GM12873 (cell line): ENCODE data around the gene TP53RK.

Experiments used
- TF ChIP-seq, protein P1 (sequence below): IDR thresholded peaks from 2 replicates; pipeline ENCODE4 v1.5.1; 2012; ENCODE audit warnings: low read depth, mild to moderate bottlenecking, moderate library complexity, low read length, control low read depth; ENCODE audit not compliant: insufficient read depth; ENCODE audit errors: missing control alignments

TP53RK gene

GRCh38 chr20:46661659-46662058 lies 27.6 kb downstream of the TP53RK start:
- TF ChIP-seq, protein P1, sequence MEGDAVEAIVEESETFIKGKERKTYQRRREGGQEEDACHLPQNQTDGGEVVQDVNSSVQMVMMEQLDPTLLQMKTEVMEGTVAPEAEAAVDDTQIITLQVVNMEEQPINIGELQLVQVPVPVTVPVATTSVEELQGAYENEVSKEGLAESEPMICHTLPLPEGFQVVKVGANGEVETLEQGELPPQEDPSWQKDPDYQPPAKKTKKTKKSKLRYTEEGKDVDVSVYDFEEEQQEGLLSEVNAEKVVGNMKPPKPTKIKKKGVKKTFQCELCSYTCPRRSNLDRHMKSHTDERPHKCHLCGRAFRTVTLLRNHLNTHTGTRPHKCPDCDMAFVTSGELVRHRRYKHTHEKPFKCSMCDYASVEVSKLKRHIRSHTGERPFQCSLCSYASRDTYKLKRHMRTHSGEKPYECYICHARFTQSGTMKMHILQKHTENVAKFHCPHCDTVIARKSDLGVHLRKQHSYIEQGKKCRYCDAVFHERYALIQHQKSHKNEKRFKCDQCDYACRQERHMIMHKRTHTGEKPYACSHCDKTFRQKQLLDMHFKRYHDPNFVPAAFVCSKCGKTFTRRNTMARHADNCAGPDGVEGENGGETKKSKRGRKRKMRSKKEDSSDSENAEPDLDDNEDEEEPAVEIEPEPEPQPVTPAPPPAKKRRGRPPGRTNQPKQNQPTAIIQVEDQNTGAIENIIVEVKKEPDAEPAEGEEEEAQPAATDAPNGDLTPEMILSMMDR, result no peak

DNA sequence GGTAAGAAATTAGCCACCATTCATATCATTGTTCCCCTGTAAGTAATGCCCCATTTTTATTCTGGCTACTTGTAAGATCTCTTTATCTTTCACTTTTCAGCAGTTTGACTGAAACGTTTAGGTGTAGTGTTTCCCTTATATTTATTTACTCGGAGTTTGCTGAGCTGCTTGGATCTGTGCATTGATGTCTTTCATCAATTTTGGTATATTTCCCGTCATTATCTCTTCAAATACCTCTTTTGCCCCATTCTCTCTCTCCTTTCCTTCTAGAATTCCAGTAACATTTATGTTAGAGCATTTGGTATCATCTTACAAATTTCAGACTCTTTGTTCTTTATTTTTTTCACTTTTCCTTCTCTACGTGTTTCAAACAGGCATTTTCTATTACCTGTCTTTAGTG lies 28.8 kb downstream of the TP53RK start:
- TF ChIP-seq, protein P1, result no peak

GRCh38 chr20:46657618-46658017 lies 31.6 kb downstream of the TP53RK start:
- TF ChIP-seq, protein P1, result no peak

GRCh38 chr20:46657137-46657536 lies 32.1 kb downstream of the TP53RK start:
- TF ChIP-seq, protein P1, result no peak

- TF ChIP-seq, protein P1, result no peak
These were observed 36.5 kb downstream of the TP53RK start for GRCh38 chr20:46652699-46653098.

DNA sequence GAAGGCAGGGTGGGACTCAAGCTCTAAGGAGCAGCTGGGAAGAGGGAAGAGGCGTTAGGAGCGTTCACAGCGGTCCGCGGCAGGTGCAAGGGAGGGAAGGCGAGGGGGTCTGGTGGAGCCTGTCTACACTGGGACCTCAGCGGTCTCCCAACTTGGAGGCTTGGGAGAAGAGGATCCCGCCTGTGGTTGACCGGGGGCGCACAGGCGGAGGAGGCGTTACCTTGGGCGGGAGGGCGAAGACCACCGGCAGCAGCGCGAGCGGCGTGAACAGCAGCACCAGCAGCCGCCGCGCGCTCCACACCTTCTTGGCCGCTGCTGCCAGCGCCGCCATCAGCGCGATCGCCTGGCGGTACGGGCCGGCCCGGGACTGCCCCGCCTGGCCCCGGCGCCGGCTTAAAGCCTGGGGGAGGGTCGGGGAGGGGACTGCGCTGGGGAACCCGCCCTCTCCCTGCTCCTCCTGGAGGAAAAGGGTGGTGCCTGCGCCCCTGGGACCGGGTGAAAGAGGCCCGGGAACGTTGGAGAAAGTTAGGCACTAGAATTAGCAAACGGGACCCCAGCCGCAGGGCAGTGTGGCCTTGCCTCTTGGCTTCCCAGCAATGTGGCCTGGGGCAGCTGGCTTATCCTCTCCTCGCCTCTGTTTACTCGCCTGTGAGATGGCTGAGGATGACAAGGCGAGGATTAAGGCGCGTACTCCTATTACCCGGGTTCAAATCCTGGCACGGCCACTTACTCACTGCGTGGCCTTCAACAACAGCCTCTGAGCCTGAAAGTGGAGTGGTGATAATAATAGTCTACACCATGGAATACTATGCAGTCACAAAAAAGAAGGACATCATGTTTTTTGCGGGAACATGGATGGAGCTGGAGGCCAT lies 37.9 kb downstream of the TP53RK start, which contains the start of gene SLC13A3:
TSS of gene SLC13A3 (minus strand) at position 369 of the 872 bp plus-strand sequence. CDS start at position 331, 38 bp downstream.
- TF ChIP-seq, protein P1, result no peak

DNA sequence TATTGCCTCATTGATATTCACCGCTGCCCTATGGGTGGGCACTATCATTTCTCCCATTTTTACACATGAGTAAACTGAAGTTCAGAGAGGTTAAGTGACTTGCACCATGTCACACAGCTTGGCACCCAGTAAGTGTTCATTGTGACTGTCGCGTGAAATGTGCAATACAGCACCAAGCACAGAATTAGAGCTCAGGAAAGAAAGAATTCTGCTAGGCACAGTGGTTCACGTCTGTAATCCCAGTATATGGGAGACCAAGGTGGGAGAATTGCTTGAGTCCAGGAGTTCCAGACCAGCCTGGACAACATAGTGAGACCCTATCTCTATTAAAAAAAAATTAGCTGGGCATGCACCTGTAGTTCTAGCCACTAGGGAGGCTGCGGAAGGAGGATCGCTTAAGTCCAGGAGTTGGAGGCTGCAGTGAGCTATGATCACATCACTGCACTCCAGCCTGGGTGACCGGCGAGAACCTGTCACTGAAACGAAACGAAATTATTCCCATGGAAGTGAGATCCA lies 38.6 kb downstream of the TP53RK start:
- TF ChIP-seq, protein P1, result no peak
